Measurements from ENCODE around the gene ELOA. TPM values are rescaled to one million over a fixed set of nuclear protein-coding genes. Genes with fewer than 3 reads are reported as not detected.

Gene ELOA
- total and polyA plus RNA-seq, 2 of the 13 experiments (the other 11 are each of a cell fraction or from before 2014, with no cell fraction given): 14.2 to 28.5 TPM

GRCh38 chr1:23809751-23810171, 66.5 kb downstream of the ELOA start (continued):
- TF ChIP-seq THAP9 (CRISPR knock-in tag; IDR thresholded peaks at IDR 0.05; ENCODE audit: borderline replicate concordance): no peak
- peak; percentile 68 for TF ChIP-seq KAT8 (CRISPR knock-in tag; IDR thresholded peaks at IDR 0.05)
- TF ChIP-seq ZNF572 (CRISPR knock-in tag; IDR thresholded peaks at IDR 0.05): no peak
- no peak for TF ChIP-seq HES4 (CRISPR knock-in tag; IDR thresholded peaks at IDR 0.05; ENCODE audit: borderline replicate concordance)
- TF ChIP-seq RARG (CRISPR knock-in tag; IDR thresholded peaks at IDR 0.05; ENCODE audit: low read depth): no peak
- no peak for TF ChIP-seq SNAPC5 (CRISPR knock-in tag; IDR thresholded peaks at IDR 0.05; ENCODE audit: borderline replicate concordance)
- no peak for TF ChIP-seq FOXM1 (CRISPR knock-in tag; IDR thresholded peaks at IDR 0.05)
- TF ChIP-seq ZFP90 (CRISPR knock-in tag; IDR thresholded peaks at IDR 0.05; ENCODE audit: borderline replicate concordance): no peak
- peak; percentile 84 for TF ChIP-seq XRCC5 (optimal IDR thresholded peaks at IDR 0.05; ENCODE audit: low read length)
- TF ChIP-seq RNF219 (CRISPR knock-in tag; IDR thresholded peaks at IDR 0.05): no peak
- no peak; the same call in 1 of the 2 replicates for TF ChIP-seq USF2 (IDR thresholded peaks at IDR 0.05; ENCODE audit: low read depth, low read length)
- peak; percentile 57; the same call in 1 of the 2 replicates for TF ChIP-seq USF2 (CRISPR knock-in tag; IDR thresholded peaks at IDR 0.05; ENCODE audit: borderline replicate concordance)
- no peak for TF ChIP-seq SRF (IDR thresholded peaks at IDR 0.05; ENCODE audit: low read depth, low read length)
- TF ChIP-seq HDAC2 (CRISPR knock-in tag; IDR thresholded peaks at IDR 0.05): peak; percentile 25; the same call in 1 of the 2 replicates
- no peak for TF ChIP-seq NR2F1 (CRISPR knock-in tag; IDR thresholded peaks at IDR 0.05)
- TF ChIP-seq FOXO4 (CRISPR knock-in tag; conservative IDR thresholded peaks at IDR 0.05): no peak
- TF ChIP-seq JUNB (CRISPR knock-in tag; IDR thresholded peaks at IDR 0.05; ENCODE audit: borderline replicate concordance): no peak
- TF ChIP-seq BATF2 (CRISPR knock-in tag; IDR thresholded peaks at IDR 0.05): no peak
- TF ChIP-seq ZNF496 (CRISPR knock-in tag; IDR thresholded peaks at IDR 0.05; ENCODE audit: insufficient replicate concordance): no peak
- TF ChIP-seq FOXK2 (IDR thresholded peaks at IDR 0.05): no peak
- TF ChIP-seq ZNF607 (CRISPR knock-in tag; IDR thresholded peaks at IDR 0.05; ENCODE audit: borderline replicate concordance): no peak
- no peak for TF ChIP-seq ZNF24 (IDR thresholded peaks at IDR 0.05)
